Left hindlimb (tissue), 1 donor: ENCODE results near the gene HEXIM2.

Source experiments
- DNase-seq: peaks from one replicate; pipeline ENCODE4 v3.0.0-alpha.2; 2018

Gene HEXIM2

DNA sequence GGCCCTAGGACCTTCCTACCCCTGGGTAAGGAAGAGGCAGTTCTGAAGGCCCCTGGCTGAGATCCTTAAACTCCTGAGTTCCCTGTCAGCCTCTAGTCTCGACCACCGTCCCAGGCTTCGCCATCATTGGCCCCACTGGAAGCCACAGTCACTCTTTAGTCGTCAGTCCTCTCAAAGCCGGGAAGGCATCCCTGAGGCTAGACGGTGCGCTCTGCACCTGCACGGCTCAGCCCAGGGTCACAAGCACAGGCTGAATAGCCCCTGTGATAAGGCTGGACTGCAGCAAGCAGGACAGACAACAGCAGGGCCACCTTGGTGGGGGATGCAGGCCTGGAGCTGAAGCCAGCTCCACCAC, 16.7 kb upstream of the HEXIM2 start:
- no peak for DNase-seq

DNA sequence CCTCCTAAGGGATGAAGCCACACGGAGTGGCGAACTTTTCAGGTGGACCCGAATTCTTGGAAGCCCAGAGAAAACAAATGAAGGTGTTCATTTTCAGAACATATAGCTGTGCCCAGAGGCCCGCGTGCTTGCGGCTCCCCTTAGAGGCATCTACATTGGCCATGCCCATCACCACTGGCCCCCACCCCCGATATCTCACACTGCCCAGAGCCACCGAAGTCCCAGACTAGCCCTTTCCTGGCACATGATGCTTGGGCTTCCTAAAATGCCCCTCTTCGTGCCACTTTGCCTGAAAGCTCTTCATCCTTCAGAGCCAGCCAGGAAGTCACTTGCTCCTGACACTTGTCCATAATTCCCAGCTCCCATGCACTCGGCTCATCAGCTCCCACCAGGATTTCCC, 15.5 kb upstream of the HEXIM2 start:
- DNase-seq, result no peak

DNA sequence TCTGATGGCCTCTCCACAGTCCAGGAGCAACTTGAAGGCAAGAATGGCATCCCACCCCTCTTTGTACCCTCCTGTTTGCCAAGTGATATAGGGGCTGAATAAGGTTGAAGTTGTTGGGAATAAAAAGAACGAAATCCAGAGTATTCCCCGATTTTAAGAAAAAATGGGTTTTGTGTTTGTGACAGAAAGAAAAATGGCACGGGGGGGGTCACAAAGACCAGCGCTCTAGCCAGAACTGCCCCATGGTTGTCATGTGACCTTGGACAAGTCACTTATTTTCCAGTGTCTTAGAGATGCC, 15.1 kb upstream of the HEXIM2 start:
- DNase-seq, result no peak

DNA sequence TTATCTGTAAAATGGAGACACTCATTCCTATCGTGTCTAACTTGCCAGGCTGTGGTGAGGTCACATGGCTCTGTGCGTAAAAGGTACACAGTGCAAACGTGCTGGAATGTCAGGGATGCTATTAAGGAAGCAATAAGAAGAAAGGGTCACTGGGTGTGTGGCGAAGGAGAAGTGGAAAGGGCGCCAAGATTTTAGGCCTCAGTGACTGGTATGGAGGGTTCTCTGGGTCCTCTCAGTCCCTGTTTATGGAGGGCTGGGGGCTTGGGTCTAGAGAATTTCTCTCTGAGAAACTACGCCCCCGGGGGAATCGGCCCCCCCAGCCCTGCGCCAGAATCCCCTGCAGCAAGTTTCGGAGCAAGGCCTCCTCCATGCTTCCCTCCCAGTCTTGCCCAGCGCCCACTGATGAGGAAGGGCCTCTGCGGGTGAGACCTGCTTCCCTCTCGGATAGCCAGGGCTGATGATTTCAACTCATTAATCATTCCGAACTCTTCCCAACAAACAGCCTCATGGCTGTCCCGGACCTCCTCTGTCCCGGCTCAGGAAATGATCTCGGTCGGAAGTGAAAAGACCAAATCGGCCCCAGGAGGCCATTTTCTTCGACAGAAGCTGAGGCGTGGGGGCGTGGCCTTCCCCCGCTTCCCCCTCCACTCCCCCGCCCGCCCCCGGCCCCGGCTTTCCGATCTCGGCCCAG, 14.6 kb upstream of the HEXIM2 start:
- no peak for DNase-seq

DNA sequence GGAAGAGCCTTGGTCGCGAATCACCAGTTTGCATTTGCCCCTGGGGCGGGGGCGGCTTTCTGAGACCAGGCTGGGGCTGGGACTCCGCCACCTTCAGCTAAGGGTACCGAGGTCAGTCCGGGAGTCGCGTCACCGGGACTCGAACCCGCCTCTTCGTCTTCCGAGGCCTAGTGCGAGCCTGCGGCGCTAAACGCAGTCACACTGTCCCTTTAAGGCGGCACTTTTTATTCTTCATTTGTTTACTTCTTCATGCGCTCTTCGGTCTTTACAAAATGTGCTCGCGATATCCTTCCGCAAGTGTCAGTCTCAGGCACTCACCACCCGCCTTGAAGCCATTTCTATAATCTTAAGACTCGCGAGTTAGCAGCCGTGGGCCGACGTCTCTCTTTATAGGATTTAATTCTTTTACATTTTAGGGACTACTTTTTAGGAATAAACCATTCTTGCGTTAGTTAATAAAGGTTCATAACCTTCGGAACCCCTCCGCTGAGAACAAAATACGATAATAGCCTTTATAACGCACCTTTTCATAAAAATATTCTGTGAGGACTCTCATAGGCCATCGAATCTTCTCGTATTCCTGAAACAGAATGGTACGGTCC, 14.0 kb upstream of the HEXIM2 start:
- peak; percentile 92 for DNase-seq

DNA sequence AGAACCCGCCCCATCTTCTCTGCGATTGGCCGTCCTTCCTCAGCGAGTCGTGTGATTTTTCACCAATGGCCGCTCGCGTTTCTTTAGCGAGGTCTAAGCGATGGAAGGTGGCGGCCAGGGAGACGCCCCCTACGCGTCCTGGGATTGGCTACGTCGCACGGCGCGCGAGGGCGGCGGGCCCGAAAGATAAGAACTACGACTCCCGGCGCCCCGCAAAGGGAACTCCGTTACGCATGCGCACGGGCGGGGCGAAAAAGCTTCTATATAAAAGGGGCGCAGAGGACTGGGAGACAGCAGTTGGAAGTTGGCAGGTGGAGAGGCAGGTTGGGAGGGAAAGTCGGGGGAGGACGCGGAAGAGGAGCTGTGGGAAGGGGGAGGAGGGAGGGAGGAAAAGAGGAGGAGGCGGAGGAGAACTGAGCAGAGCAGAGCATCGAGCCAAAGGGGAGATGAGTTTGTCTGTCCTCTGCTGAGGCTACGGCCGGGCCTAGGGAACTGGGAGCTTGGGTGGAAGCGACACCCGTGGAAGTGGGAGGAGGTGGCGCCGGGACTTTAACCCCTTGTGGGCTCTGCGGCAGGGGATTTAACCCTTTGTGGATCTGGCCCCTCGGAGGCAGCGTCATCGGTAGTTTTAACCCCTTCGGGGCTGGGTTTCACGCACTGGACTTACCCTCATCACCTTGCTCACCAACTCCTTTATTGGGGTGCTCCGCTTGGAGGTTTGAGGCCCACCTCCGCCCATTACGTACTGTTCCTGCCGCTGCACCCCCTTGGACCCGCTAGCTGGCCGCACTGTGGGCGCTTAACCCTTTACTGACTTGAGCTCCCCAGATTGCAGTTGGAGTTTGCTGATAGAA, 13.3 kb upstream of the HEXIM2 start, which contains the start of gene HEXIM1:
TSS of gene HEXIM1 (plus strand) at position 293 of the 854 bp plus-strand sequence. CDS start 716 bp downstream, outside the sequence.
- peak; percentile 100 for DNase-seq

DNA sequence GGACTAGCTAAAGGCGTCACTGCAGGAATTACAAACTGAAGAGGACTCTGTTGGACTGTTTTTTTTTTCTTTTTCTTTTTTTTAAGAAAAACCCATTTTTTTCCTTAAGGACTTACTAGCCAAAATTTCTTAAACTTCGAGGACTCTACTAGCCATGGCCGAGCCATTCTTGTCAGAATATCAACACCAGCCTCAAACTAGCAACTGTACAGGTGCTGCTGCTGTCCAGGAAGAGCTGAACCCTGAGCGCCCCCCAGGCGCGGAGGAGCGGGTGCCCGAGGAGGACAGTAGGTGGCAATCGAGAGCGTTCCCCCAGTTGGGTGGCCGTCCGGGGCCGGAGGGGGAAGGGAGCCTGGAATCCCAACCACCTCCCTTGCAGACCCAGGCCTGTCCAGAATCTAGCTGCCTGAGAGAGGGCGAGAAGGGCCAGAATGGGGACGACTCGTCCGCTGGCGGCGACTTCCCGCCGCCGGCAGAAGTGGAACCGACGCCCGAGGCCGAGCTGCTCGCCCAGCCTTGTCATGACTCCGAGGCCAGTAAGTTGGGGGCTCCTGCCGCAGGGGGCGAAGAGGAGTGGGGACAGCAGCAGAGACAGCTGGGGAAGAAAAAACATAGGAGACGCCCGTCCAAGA, 12.5 kb upstream of the HEXIM2 start:
- DNase-seq, result peak; percentile 94

DNA sequence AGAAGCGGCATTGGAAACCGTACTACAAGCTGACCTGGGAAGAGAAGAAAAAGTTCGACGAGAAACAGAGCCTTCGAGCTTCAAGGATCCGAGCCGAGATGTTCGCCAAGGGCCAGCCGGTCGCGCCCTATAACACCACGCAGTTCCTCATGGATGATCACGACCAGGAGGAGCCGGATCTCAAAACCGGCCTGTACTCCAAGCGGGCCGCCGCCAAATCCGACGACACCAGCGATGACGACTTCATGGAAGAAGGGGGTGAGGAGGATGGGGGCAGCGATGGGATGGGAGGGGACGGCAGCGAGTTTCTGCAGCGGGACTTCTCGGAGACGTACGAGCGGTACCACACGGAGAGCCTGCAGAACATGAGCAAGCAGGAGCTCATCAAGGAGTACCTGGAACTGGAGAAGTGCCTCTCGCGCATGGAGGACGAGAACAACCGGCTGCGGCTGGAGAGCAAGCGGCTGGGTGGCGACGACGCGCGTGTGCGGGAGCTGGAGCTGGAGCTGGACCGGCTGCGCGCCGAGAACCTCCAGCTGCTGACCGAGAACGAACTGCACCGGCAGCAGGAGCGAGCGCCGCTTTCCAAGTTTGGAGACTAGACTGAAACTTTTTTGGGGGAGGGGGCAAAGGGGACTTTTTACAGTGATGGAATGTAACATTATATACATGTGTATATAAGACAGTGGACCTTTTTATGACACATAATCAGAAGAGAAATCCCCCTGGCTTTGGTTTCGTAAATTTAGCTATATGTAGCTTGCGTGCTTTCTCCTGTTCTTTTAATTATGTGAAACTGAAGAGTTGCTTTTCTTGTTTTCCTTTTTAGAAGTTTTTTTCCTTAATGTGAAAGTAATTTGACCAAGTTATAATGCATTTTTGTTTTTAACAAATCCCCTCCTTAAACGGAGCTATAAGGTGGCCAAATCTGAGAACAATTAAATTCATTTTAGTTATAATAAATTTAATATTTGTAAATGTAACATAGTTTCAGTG, 11.7 kb upstream of the HEXIM2 start:
- DNase-seq, result peak; percentile 85

DNA sequence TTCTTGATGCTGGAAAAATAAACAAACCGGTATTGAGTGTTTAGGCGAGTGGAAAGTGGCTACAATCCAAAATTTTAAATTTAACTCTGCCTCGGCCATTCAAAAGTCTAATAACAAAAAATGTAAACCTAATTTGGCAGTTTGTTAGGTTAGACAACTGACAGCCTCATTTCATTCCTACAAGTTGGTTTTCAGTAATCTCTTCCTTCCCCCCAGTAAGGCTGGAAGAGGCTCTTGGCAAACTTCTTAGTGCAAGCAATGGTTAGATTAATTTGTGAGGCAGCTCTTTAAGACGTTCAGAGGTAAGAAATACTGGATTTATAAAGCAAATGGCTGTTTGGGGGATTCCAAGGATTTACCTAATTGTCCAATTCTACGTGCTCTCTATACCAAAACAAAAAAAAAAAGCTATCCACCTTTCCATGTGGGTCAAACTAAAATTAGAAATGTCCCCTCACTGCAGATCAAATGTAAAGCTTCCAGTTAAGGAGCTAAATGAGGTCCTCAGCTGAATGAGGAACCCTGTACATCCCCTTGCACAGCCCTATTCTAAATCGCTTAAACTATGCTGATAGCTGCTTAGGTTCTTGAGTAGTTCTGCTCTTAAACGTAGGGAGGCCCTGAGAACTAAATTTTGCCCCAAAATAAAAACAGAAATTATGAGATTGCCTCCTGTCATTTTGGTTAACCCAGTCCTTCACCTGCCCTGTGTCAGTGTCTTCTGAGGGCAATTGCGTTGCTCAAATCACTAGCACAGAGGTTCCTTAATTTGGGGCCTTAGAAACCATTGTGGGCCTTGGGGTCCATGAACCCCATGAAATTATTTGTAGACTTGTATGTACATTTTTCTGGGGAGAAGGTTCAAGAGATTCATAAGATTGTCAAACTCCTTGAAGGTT, 10.5 kb upstream of the HEXIM2 start:
- DNase-seq, result no peak

DNA sequence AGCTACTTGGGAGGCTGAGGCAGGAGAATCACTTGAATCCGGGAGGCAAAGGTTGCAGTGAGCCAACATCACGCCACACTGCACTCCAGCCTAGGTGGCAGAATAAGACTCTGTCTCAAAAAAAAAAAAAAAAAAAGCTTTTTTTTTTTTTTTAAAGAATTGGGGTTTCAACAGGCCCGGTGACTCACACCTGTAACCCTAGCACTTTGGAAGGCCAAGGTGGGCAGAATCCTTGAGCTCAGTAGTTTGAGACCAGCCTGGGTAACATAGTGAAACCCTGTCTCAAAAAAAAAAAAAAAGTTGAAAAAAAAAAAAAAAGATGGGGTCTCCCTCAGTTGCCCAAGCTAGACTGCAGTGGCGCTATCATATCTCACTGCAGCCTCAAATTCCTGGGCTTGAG, 6.6 kb upstream of the HEXIM2 start:
- DNase-seq, result no peak

DNA sequence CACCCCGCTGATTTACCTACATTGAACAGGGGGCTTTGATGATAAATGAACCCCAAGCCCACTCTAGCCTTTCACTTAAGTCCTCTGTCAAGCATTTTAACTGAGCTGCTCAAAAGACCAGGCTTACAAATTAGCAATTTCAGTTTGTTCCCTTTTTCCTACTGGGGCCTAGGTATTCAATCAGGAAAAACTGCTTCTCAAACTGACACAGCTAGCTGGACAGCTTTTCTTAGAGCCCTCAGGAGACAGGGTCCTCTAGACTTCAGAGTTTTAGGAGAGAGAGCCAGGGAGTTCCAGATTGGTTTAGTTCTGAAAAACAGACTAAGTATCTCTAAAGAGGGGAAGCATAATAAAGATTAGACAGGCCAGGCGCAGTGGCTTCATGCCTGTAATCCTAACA, 6.2 kb upstream of the HEXIM2 start:
- no peak for DNase-seq

DNA sequence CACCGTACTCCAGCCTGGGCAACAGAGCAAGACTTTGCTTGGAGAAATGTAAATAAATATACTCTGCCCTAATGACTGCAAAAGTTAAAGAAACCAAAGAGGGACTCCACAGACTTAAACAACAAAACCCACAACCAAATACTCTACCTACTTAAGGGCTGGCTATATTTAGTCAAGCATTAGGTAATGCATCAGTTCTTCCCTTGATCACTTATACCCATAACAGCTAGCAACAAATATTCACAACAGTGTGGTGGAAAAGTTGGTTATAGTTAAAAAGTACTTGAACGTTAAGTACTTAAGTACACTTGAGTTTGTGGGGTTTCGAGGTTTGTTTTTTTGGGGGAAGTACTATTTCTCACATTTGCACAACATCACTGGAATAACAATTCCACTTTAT, 5.4 kb upstream of the HEXIM2 start:
- DNase-seq, result no peak

DNA sequence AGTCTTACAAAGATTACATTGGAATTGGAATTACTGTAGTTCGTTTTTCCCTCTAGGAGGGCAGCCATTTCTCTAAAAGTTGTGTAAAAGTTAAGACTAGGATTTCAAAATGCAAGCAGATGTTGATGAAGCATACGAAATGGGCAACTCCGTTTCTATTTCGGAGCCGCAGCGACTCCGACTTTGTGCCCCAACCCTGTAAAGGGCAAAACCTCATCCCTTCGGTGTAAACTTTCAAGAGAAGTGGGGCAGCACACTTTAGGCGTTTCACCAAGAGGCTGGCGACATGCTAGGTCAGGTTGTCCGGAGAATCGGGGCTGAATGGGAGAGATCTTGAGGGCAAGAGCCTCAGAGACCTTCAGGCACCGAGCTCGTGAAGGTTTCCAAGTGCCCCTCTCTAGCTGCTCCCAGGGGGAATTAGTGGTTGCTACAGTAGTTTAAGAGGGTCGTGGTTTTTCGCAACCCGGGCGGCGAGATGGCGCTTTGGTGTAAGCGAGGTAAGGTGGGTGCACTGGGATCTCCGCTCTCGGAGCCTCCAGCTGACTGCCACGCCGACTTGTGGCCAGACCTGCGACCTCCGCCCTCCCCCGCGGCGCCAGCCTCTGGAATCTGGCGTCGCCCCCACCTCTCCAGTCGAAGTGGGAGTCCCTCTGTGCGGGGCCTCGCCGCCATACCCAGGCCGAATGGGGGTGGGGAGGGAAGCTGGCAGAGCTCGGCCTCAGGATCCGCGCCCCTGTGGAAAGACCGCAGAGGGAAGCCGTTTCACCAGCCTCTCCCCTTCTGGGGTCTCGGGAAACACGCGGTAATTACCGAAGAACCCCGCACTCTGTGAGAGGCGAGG, 1.0 kb upstream of the HEXIM2 start:
- peak; percentile 86 for DNase-seq

DNA sequence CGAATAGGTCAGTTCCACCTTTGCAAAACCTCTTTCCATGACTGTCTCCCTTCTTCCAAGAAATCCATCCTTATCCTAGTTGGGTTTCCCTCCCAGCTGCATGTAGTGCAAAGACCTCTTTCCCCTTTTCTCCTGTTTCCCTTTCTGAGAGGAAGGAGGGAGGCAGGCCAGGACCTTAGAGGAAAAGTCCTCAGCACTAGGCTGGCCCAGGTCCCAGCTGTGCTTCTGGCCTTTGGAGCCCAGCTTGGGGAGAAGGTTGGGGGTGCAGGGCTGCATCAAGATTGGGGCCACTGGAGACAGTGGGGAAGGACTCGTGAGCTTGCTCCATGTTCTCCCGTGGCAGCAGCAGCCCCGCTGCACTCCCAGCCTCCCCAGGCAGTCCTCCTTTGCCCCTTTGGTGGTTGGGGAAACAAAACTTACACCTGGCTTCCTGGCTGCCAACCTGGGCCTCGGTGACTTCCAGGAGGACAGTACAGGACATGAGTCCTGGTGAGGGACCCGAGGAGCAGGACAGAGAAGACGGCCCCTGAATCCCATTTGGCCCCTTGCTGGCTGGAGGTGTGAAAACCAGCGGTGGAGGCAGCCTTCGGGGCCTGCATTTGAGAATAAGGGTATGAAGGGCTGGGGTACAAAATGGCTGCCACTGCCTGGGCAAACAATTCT, 481 bp downstream of the HEXIM2 start:
- no peak for DNase-seq

DNA sequence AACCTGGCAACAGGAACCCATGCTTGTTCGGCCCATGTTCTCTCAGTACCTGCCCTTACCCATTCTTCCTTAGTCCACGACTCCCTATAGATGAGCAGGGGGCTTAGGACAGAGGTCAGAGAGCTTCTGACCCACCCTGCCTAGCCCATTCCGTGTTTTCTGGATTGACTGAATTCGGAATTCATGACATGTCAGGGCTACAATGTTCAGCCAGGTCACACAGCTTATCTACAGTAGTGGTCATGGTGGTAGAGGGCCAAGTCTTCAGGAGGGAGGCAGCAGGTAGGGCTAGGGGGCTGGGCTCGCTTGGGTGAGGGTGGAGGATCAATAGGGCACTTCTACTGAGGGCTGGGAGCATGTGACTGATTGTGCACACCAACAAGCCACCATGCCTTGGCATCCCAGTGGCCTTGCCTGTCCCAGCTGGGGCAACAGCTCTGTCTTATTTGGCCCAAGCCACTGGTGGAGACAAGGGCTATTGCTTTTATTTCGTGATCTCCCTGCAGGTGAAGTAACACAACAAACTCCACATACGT, 3.1 kb downstream of the HEXIM2 start:
- no peak for DNase-seq

DNA sequence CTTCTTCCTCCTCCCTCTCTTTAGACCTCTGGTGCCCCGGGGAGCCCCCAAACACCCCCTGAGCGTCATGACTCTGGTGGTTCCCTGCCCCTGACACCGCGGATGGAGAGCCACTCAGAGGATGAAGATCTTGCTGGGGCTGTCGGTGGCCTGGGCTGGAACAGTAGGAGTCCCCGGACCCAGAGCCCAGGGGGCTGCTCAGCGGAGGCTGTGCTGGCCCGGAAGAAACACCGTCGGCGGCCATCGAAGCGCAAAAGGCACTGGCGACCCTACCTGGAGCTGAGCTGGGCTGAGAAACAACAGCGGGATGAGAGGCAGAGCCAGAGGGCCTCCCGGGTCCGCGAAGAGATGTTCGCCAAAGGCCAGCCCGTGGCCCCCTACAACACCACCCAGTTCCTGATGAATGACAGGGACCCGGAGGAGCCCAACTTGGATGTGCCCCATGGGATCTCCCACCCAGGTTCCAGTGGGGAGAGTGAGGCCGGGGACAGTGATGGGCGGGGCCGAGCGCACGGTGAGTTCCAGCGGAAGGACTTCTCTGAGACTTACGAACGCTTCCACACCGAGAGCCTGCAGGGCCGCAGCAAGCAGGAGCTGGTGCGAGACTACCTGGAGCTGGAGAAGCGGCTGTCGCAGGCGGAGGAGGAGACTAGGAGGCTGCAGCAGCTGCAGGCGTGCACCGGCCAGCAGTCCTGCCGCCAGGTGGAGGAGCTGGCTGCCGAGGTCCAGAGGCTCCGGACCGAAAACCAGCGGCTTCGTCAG, 7.5 kb downstream of the HEXIM2 start:
- DNase-seq, result no peak

DNA sequence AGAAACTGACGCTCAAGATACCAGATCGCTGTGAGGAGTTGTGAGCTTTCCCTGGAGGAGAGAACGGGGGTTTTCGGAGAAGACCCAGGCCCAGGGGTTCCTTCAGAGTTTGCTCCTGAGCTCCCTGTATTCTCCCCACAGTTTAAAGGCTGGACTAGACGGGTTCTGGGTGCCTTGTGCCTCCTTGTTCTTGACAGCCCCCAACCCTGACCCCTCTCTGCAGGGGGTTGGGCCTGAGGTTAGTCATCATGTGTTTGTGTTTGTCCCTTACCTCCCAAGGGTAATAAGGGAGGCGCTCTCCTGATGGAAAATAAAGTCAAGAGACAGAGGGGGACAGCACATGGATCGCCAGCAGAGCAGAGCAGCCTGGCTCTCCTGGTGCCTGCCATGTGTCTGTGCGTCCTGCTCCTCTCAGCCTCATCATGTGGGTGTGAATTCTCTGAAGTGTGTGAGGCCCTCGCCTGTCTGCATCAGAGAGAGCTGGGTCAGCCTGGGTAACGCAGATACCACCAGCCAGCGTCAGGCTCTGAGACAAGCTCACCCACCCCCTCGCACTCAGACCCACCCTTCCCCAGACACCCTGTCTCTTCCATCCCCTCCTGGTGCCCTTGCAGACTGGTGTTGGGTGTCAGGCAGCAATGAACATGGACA, 8.7 kb downstream of the HEXIM2 start:
- no peak for DNase-seq

DNA sequence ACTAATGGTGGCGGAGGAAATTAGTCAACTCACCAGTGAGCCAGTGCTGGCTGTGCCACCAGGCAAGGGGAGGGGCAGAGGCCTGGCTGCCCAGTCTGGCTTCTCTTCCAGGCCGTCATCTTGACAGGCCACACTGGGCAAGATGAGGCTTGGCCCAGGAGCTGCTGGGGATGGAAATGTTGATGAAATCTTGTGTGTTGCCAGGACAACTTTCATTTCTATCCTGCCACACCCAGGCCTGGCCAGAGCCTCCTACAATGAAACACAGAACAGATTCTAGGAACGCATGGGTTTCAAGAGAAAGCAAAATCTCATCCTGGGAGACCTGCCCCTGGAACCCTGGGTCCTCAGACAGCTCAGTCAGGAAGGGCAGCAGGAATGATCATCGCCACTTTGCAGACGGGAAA, 9.3 kb downstream of the HEXIM2 start:
- peak; percentile 84 for DNase-seq
